WTC11 (cell line): ENCODE data around the gene JADE1.

Experiments used
- CTCF ChIP-seq: fragments of 200-600 bp; IDR thresholded peaks from 2 replicates; pipeline ENCODE4 v1.8.0; 2022; ENCODE audit warnings: antibody characterized with exemption
- MAX ChIP-seq: sonication (generic); formaldehyde crosslinking; IDR thresholded peaks from 2 replicates; pipeline ENCODE4 v1.8.0; 2022; ENCODE audit warnings: mild to moderate bottlenecking, missing genetic modification reagents
- NFYB ChIP-seq: sonication (generic); formaldehyde crosslinking; conservative IDR thresholded peaks from 2 replicates; pipeline ENCODE4 v1.8.0; 2022; ENCODE audit warnings: low read depth, missing genetic modification reagents
- ZNF263 ChIP-seq: sonication (generic); formaldehyde crosslinking; IDR thresholded peaks from 2 replicates; pipeline ENCODE4 v1.8.1; 2022; ENCODE audit warnings: low read depth, mild to moderate bottlenecking, moderate library complexity, missing genetic modification reagents

- TF ChIP-seq NFYB (no peak), CTCF (no peak), ZNF263 (CRISPR knock-in tag) (peak; percentile 78; the same call in 1 of the 2 replicates), MAX (CRISPR knock-in tag) (no peak)
Observed at GRCh38 chr4:128802680-128803628, 6.5 kb upstream of the JADE1 start.
